Endothelial cell of umbilical vein (primary cell): ENCODE measurements around the gene FBXL13. TPM values are rescaled to one million over a fixed set of nuclear protein-coding genes. Genes with fewer than 3 reads are reported as not detected.

Experiments used
- BruUV-seq: library from RNA; stranded (reverse); fragments of 400-500 nt; replicated peaks from 2 replicates; lab custom pipeline; 2021; lab: Mats Ljungman, UMichigan
- CTCF ChIA-PET: fragments of 300-600, 350-600 bp; sonication (Branson Sonifier 250); formaldehyde crosslinking; loops from one replicate; lab custom pipeline; 2021; ENCODE audit warnings: antibody characterized with exemption, inconsistent platforms; lab: Charles Lee
- POLR2A ChIA-PET: fragments of 300-600, 350-600 bp; sonication (Branson Sonifier 250); formaldehyde crosslinking; loops from one replicate; lab custom pipeline; 2021; ENCODE audit warnings: antibody characterized with exemption, inconsistent platforms; lab: Charles Lee
- DNase-seq: peaks from one replicate; pipeline ENCODE4 v3.0.0-alpha.2; 2011; ENCODE audit warnings: low read depth, low spot score
- FAIRE-seq: peaks from 2 replicates; lab custom pipeline; 2011; peaks lifted over from hg19 to GRCh38; lab: Jason Lieb, UNC
- H2AFZ ChIP-seq: 2 replicates; pipeline ENCODE4 v1.6.0; 2012; ENCODE audit warnings: low read depth, low read length, control low read depth, inconsistent platforms
- H3K27ac ChIP-seq: 2 replicates; pipeline ENCODE4 v1.5.1; 2011; ENCODE audit warnings: low read depth, mild to moderate bottlenecking, control low read depth, low read length, moderate library complexity; ENCODE audit not compliant: insufficient read depth
- H3K27me3 ChIP-seq, 2 experiments: 2 replicates each; pipeline versions ENCODE4 v1.6.0 to v1.6.1; 2011; ENCODE audit warnings: low read length in 2 of 2, mixed read lengths in 1 of 2; ENCODE audit not compliant: control insufficient read depth in 2 of 2, insufficient read depth in 2 of 2
- H3K36me3 ChIP-seq, 2 experiments: 2 replicates in 1 of 2; 3 replicates in 1 of 2; pipeline ENCODE4 v1.5.1; 2011; ENCODE audit warnings: low read length in 2 of 2, mild to moderate bottlenecking in 1 of 2, moderate library complexity in 1 of 2; ENCODE audit not compliant: control insufficient read depth in 2 of 2, insufficient read depth in 2 of 2; ENCODE audit errors: extremely low read depth in 1 of 2
- H3K4me1 ChIP-seq: 3 replicates; pipeline ENCODE4 v1.5.1; 2011; ENCODE audit warnings: mild to moderate bottlenecking, low read length; ENCODE audit not compliant: control insufficient read depth, insufficient read depth; ENCODE audit errors: extremely low read depth
- H3K4me2 ChIP-seq: 2 replicates; pipeline ENCODE4 v1.6.1; 2011; ENCODE audit warnings: low read length, control low read depth, mixed read lengths; ENCODE audit not compliant: insufficient read depth
- H3K4me3 ChIP-seq, 3 experiments: fragments of 200-600 bp in 1 of 3; sonication (generic), shearing (Covaris generic) in 1 of 3; replicated peaks in 1 of 3; 2 replicates each; pipeline ENCODE4 v1.5.1; 2011 to 2016; ENCODE audit warnings: control low read depth in 3 of 3, low read length in 3 of 3, mild to moderate bottlenecking in 2 of 3, inconsistent platforms in 1 of 3, low read depth in 1 of 3, moderate library complexity in 1 of 3; ENCODE audit not compliant: insufficient read depth in 1 of 3
- H3K79me2 ChIP-seq: 2 replicates; pipeline ENCODE4 v1.6.0; 2012; ENCODE audit warnings: low read length, inconsistent platforms; ENCODE audit not compliant: control insufficient read depth, insufficient read depth
- H3K9ac ChIP-seq: replicated peaks from 2 replicates; pipeline ENCODE3; 2011; ENCODE audit warnings: low read length, control low read depth; ENCODE audit not compliant: insufficient read depth; ENCODE audit errors: extremely low read depth
- H3K9me1 ChIP-seq: replicated peaks from 3 replicates; pipeline ENCODE4 v1.6.0; 2011; ENCODE audit warnings: mild to moderate bottlenecking, low read length; ENCODE audit not compliant: control insufficient read depth, insufficient read depth; ENCODE audit errors: extremely low read depth
- H3K9me3 ChIP-seq: replicated peaks from 2 replicates; pipeline ENCODE4 v1.5.1; 2012; ENCODE audit warnings: low read length, inconsistent platforms; ENCODE audit not compliant: control insufficient read depth, insufficient read depth
- H4K20me1 ChIP-seq: replicated peaks from 2 replicates; pipeline ENCODE3; 2011; ENCODE audit warnings: mild to moderate bottlenecking, low read length; ENCODE audit not compliant: control insufficient read depth, insufficient read depth; ENCODE audit errors: extremely low read depth
- EZH2 ChIP-seq: IDR thresholded peaks from 2 replicates; pipeline ENCODE4 v1.6.1; 2012; ENCODE audit warnings: borderline replicate concordance, low read depth, mild to moderate bottlenecking, moderate library complexity, low read length, inconsistent platforms; ENCODE audit not compliant: severe bottlenecking
- FOS ChIP-seq: IDR thresholded peaks from 2 replicates; pipeline ENCODE4 v1.6.1; 2011; ENCODE audit warnings: mild to moderate bottlenecking, low read length, moderate library complexity, borderline replicate concordance; ENCODE audit not compliant: insufficient read depth
- GATA2 ChIP-seq: IDR thresholded peaks from 2 replicates; pipeline ENCODE4 v1.7.0; 2011; ENCODE audit warnings: low read depth, mild to moderate bottlenecking, moderate library complexity, mixed read lengths, low read length; ENCODE audit not compliant: insufficient read length, insufficient read depth
- JUN ChIP-seq: IDR thresholded peaks from 2 replicates; pipeline ENCODE4 v1.6.1; 2011; ENCODE audit warnings: borderline replicate concordance, low read depth; ENCODE audit not compliant: insufficient read length, insufficient read depth
- MYC ChIP-seq: IDR thresholded peaks from one replicate; pipeline ENCODE4 v1.6.1; 2011; ENCODE audit warnings: mild to moderate bottlenecking, low read depth, low read length
- POLR2A ChIP-seq: IDR thresholded peaks from 2 replicates; pipeline ENCODE4 v1.6.1; 2012; ENCODE audit warnings: low read depth, mild to moderate bottlenecking, control low read depth, low read length
- POLR2AphosphoS5 ChIP-seq: IDR thresholded peaks from 2 replicates; pipeline ENCODE4 v1.6.1; 2012; ENCODE audit warnings: low read depth, mild to moderate bottlenecking, control low read depth, low read length, moderate library complexity; ENCODE audit not compliant: insufficient read depth
- dilution Hi-C: fragments of 300-500 bp; cut with MboI; formaldehyde crosslinking; loops from one replicate; pipeline ENCODE4 v1.15.0; 2019; ENCODE audit warnings: low sequenced_read_pairs; ENCODE audit not compliant: extremely low pct_ligation_motif_present
- intact Hi-C: fragments of 100-400 bp; cut with micrococcal nuclease; formaldehyde crosslinking; loops from one replicate; pipeline ENCODE4 v1.10.0; 2022
- polyA plus RNA-seq, 4 experiments: library from polyadenylated mRNA; depleted of rRNA in 3 of 4; stranded (reverse) in 3 of 4; unstranded in 1 of 4; fragments of >200 nt; gene quantifications; 2 replicates each; pipeline versions ENCODE4 v1.2.1 to v1.2.3, GENCODE V29; 2011 to 2012; ENCODE audit warnings: missing spikeins in 1 of 4
- total RNA-seq: library from RNA; stranded (reverse); gene quantifications from 2 replicates; pipeline ENCODE4 v1.2.3, GENCODE V29; 2021
- TF ChIP-seq, protein P1 (sequence below): IDR thresholded peaks from 2 replicates; pipeline ENCODE4 v1.6.1; 2011; ENCODE audit not compliant: insufficient read depth, insufficient read length
- TF ChIP-seq, protein P2 (sequence below), 2 donors: IDR thresholded peaks; 1 replicate in 1 of 2; 2 replicates in 1 of 2; pipeline ENCODE4 v1.5.1; 2011; ENCODE audit warnings: low read length in 2 of 2, mild to moderate bottlenecking in 2 of 2, moderate library complexity in 2 of 2, control low read depth in 1 of 2, inconsistent platforms in 1 of 2, low read depth in 1 of 2; ENCODE audit not compliant: insufficient read depth in 1 of 2; ENCODE audit errors: extremely low read depth in 1 of 2

Gene FBXL13
- total and polyA plus RNA-seq, 2 donors (not counting 3 experiments of a cell fraction or from before 2014, with no cell fraction given), result 3.9 to 4.6 TPM

DNA sequence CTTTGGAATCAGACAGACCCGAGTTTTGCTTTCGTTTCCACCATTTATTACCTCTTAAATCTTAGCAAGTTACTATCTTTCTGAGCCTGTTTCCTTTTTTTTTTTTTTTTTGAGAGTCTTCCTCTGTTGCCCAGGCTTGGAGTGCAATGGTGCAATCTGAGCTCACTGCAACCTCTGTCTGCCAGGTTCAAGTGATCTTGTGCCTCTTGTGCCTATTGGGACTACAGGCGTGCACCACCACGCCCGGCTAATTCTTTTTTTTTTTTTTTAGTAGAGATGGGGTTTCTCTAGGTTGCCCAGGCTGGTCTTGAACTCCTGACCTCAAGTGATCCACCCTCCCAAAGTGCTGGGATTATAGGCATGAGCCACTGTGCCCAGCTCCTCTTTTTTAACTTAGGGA lies 241.3 kb downstream of the FBXL13 start:
- no peak for FAIRE-seq
- no peaks in the 10 kb centered on the region for H3K27me3 ChIP-seq
- no peak for DNase-seq
- TF ChIP-seq JUN, result no peak
- no peak for TF ChIP-seq MYC
- no peak for TF ChIP-seq POLR2A
- no peak for TF ChIP-seq GATA2
- no peak for TF ChIP-seq FOS
- no peak for TF ChIP-seq EZH2
- TF ChIP-seq, protein P1, sequence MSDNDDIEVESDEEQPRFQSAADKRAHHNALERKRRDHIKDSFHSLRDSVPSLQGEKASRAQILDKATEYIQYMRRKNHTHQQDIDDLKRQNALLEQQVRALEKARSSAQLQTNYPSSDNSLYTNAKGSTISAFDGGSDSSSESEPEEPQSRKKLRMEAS, result no peak
- TF ChIP-seq, protein P2, sequence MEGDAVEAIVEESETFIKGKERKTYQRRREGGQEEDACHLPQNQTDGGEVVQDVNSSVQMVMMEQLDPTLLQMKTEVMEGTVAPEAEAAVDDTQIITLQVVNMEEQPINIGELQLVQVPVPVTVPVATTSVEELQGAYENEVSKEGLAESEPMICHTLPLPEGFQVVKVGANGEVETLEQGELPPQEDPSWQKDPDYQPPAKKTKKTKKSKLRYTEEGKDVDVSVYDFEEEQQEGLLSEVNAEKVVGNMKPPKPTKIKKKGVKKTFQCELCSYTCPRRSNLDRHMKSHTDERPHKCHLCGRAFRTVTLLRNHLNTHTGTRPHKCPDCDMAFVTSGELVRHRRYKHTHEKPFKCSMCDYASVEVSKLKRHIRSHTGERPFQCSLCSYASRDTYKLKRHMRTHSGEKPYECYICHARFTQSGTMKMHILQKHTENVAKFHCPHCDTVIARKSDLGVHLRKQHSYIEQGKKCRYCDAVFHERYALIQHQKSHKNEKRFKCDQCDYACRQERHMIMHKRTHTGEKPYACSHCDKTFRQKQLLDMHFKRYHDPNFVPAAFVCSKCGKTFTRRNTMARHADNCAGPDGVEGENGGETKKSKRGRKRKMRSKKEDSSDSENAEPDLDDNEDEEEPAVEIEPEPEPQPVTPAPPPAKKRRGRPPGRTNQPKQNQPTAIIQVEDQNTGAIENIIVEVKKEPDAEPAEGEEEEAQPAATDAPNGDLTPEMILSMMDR (IDR thresholded peaks at IDR 0.05; ENCODE audit: extremely low read depth in 1 of 2, insufficient read depth in 1 of 2, low read depth in 1 of 2, low read length in 2 of 2), result no peak
- no peak for TF ChIP-seq POLR2AphosphoS5
- peaks cover 27% of the 10 kb centered on the region for H3K4me1 ChIP-seq
- H3K79me2 ChIP-seq, result no peaks in the 10 kb centered on the region
- intact Hi-C loops, result no loop called here
- H2AFZ ChIP-seq, result no peak overlapping the region
- dilution Hi-C loops, result no loop called here
- no TSS peak for BruUV-seq
- H4K20me1 ChIP-seq, result no peaks in the 10 kb centered on the region
- no peak overlapping the region for H3K4me2 ChIP-seq
- H3K9ac ChIP-seq, result no peak overlapping the region
- H3K36me3 ChIP-seq, result peaks cover 0 to 2% of the 10 kb centered on the region in 2 experiments
- no peaks in the 10 kb centered on the region for H3K9me1 ChIP-seq
- H3K9me3 ChIP-seq, result no peaks in the 10 kb centered on the region
- ChIA-PET CTCF (interaction anchor here (1.1 to 1.8 kb wide), 3 partner anchors 12 to 229 kb away, joined by 4 to 5 read pairs (median 4); no protein-coding TSS in a partner anchor), POLR2A (no interaction called here)
- no peak overlapping the region for H3K4me3 ChIP-seq
- H3K27ac ChIP-seq, result no peak overlapping the region
